Limb (tissue), 2 donors: Measurements from ENCODE around the gene RXRB.
"Not testable (repeated sequence)": the region's sequence is repeated elsewhere in the genome, so short reads cannot be mapped to it uniquely, and the experiment has no call there.

ENCODE experiments used
- DNase-seq, 2 donors: peaks; one replicate each; pipeline ENCODE4 v3.0.0-alpha.2; 2016; ENCODE audit errors: extremely low spot score in 2 of 2

RXRB gene

DNA sequence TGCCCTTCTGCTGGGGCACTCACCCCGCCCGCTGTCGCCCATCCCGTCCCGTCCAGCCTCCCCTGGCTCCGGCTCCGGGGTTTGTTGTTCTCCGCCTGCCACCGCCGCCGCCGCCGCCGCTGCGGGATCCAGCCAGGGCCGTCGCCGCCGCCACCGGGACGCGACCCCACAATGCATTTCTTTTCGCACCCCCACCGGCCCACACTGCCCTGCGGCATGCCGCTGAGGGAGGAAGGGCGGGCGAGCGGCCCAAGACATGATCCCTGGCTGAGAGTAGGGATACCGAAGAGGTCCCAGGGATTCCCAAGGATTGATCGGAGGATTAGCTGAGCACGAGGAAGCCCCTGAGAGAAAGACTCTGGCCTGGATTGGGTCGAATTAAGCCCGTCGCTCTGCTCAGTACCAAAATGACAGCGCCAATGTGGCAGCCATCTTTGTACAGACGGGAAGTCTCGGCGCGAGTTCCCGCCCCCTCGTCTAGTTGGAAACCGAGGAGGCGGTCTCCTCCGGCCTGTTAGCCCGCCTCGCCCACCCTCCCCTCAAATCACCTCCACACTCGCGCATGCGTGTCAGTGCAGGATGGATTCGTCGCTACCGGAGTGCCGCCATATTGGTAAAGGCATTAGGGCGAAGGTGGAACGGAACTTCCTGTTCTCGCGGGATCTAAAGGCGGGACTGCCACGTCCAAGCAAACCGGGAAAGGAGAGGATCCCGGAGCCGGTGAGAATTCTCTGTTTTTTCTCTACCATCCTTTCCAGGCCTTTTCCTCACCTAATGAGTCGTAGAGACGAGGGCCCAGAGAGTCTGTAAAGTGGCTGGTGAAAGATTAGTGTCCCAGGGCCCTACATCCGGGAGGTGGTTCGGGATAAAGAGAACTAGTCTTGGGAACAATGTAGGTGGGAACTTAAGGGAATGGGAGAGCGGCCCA lies at the start of gene RXRB, which contains the start of gene SLC39A7:
RXRB (minus strand) TSS at position 447 of the 928 bp plus-strand sequence; CDS start at position 258, 189 bp downstream.
SLC39A7 (plus strand) TSS at position 649 of the 928 bp plus-strand sequence. CDS start 379 bp downstream, outside the sequence.
- peak; percentile 99 for DNase-seq

DNA sequence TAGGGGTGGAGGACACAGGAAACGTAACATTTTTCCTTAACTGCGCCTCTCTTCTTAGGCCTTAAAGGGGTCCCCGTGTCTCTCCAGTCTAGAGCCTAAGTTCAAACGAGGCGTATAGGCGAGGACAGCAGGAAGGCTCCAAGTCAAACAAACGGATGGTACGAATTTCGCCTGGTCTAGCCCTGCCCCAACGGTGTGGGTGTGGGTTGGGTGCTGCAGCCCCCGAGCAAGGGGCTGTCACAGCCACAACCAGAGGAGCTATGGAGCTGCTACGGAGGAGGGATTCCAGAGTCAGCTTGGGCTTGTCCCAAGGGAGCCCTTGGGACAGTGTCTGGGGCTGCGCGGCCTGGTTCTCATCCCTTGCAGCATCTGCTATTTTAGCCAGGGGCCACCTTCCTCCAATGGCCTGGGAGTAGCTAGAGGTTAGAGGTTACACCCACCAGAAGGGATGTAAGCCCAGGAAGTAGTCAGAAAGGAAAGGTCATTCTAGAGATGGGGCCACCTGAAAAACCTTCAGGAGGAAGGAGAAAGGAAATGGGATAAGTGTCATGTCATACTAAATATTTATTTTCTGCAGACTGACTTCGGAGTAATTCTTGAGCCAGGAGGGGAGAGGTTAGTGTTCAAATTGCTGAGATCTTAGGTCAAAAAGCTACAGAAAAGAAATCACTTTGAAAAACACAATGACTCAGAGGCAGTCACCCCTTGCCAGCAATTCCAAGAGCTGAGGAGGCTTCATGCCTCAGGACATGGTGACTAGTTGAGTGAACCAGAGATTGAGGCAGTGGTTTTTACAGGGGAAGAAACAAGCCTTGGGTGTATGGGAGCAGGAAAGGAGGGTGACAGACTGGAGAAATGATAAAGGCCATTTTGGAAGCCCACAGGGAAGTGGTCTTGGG lies 49.5 kb upstream of the RXRB start:
- no peak for DNase-seq

- DNase-seq = peak; percentile 93 to 99
Observed at GRCh38 chr6:33248932-33249731, 48.7 kb upstream of the RXRB start.

GRCh38 chr6:33248643-33248931 lies 48.1 kb upstream of the RXRB start:
- DNase-seq = no peak

DNA sequence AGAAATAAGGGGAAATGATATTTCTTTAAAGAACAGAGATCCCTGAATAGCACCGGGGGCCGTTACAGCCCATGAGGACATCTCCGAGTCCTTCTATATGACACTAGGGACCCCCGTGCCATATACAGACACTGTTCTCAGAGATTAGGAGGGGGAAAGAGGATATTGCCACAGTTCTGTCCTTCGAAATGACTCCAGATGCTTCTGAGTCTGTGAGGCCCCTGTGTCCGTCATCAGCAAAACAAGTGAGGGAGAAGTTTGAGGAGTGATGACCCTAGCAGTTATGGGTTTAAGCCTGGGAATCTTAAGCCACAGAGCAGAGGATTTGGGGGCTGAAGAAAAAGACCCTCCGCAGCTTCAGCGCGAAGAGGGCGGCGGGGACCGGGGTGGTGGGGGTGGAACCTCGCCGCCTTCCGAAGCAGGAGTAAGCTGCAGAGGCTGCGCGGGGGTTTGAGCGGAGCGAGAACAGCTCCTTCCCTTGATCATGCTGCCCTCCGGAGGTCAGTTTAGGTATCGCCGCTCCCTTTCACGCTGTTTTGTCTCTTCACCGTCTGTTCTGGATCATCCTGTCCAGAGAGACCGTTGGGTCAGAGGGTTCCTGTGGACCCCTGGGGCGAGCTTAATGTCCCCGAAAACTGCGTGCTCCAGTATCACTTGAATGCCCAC lies 47.6 kb upstream of the RXRB start:
- DNase-seq = peak; percentile 91 to 94

- DNase-seq = no peak
Observed at GRCh38 chr6:33243476-33243875, 43.0 kb upstream of the RXRB start.

- no peak for DNase-seq
Observed at GRCh38 chr6:33241968-33242367, 41.5 kb upstream of the RXRB start.

DNA sequence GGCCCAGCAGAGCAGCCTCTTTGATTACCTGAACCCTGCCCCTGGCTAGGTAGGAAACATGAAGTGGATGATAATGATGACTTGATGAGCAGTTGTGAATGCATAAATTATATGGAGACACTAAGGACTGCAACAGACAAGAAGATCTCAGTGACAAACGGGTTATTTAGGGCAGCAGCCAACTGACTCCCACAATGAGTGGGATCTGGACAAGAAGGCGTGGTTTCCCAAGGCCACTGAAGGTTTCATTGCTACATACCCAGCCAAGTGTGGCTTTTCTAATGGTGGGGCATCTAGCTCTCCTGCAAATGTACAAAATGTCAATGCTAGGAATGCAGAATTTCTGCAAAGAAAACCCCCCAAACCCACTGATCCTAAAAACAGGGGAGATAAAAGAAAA lies 37.3 kb upstream of the RXRB start:
- DNase-seq = no peak

- no peak for DNase-seq
Observed at GRCh38 chr6:33236852-33237251, 36.4 kb upstream of the RXRB start.

- DNase-seq = no peak
Observed at GRCh38 chr6:33236328-33236727, 35.9 kb upstream of the RXRB start.

GRCh38 chr6:33235221-33235634 lies 34.8 kb upstream of the RXRB start:
- no peak for DNase-seq

DNA sequence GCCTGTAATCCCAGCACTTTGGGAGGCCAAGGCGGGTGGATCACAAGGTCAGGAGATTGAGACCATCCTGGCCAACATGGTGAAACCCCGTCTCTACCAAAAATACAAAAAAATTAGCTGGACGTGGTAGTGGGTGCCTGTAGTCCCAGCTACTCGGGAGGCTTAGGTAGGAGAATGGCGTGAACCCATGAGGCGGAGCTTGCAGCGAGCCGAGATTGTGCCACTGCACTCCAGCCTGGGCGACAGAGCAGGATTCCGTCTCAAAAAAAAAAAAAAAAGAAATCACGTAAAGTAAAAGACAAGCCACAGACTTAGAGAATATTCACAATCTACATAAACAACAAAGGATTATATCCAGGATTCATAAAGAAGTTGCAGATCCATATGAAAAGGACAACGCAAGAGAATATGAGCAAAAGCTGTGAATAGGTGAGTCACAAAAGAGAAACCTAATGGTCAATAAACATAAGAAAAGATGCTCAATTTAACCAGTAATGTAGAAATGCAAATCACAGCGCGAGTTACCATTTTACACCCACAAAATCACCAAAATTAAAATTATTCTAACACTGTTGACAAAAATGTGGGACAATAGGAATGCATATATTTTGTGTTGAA lies 26.1 kb upstream of the RXRB start:
- DNase-seq = not testable (repeated sequence)

- DNase-seq = no peak
Observed at GRCh38 chr6:33217681-33218080, 17.2 kb upstream of the RXRB start.

DNA sequence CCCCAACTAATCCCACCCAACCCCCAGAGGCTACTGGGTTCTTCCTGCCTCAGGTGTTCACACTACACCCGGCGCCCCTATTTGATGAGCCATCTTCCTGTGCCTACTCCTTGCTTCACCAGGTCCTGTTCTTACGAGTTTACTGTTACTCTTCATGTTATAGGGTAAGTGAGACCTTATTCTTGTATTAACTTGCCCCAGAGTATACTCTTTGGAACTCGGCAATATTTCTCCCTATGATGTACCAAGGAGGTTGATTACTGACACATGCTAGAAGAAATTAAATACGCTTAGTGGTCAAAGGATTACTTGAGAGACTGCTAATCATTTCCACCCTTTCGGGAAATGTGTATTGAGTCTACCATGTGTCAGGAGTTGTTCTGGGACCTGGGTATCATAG lies 16.8 kb upstream of the RXRB start:
- DNase-seq = no peak

DNA sequence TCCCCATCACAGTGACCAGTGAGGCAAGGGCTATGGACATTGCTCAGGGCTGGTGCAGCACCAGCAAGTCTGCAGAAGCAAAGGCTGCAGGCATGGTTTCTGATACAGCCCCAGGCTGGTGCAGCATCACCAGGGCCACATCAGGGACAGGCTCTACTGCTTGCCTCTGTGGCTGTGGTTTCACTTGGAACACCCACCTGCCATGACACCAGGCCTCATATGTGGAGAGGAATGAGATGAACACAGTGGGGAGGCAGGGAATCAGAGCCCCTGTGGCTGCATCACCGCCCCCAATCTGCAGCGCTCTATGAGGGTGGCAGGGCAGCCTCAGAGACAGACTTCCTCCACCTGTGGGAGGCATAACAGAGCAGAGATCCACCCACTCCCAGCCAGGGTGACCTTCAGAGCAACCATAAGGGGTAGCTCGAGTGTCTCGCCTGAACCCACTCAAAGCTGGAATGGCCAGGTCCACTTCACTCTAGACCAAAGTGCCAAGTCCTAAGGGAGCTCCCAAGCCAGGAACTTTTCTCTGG lies 15.7 kb upstream of the RXRB start:
- DNase-seq = no peak

DNA sequence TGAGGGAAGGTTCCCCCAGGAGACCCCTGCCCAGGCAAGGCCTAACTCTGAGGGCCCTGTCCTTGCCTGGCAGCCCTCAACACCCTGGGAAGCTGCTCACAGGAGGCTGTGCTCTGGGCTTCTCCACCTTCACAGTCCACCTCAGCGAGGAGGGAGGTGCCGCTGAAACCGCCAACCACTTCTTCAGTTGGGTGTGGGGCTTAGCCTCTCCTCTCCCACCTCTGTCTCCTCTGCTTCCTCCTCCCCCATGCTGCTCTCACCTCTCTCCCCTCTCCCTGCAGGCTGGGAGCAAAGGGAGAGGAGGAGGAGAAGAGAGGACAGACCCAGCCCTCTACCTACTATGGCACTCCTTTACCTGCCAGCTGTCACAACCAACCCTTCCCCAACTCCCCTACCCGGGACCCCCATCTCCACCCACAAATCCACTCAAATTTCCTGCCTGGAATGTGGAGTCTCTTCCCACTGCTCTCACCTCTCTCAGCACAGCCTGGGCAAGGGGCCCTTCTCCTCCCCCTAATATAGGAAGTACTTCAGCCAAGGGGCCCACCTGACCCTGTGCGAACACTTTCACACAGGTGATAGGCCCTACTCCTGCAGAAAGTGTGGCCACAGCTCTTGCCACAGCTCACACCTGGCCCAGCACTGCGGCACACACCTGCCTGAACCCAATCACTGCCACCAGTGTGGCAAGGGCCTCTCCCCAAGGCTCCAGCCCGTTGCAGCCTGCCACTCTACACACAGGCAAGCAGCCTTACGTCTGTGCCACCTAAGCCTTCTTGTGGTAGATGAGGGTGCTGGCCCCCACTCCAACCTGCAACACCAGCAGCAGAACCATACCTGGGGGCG lies 15.0 kb upstream of the RXRB start:
- no peak for DNase-seq

DNA sequence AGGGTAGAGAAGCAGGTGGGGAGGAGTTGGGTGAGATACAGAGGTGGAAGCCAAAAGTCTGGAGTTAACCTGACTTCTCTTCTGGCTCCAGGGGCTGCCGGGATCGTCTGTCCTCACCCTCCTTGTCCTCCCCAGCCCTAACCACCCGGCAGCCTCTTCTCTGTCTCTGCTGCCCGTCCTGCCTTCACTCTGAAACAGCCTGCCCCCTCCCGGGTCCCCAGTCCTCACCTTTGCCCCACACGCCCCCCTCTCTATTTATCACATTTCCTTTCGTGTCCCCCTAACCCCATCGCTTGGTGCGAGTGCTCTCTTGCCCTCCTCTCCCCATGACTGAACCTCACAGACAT lies 13.5 kb upstream of the RXRB start:
- DNase-seq = no peak

DNA sequence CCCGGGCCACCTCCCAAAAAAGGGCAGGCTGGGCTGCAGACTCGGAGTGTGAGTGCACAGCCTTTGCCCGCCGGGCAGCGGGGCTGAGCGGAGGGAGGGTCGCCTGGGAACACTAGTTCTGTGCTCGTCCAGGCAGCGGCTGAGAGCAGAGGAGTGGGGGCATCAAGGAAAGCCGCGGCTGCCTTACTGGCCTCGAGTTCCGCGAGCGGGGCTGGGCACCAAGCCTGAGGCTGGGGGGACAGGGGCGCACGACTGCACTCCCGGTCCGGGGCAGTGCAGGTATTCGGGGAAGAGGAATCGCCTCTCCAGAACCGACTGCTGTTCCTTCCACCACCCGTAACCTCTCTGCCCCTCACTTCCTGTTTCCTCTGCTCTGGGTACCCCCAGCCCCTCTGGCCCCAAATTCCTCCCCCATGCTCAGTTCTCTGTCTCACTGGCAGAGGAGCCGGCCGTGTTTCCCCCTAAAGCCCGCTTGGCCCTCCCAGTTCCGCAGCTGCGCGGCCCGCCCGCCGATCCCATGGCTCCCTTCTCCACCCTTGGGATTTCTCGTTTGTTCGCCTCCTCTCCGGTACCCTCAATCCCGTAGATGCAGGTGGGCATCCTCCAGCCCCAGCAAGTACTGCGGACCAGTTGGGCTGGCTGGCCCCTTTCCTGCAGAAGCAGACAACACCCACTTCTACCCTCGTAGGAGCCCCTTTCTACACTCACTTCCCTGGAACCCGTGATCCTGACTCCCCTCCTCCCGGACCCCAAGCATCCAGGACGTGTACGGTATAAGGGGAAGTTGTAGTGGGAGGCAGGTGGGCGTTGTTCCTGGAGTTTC lies 12.9 kb upstream of the RXRB start:
- DNase-seq = peak; percentile 19 to 71

DNA sequence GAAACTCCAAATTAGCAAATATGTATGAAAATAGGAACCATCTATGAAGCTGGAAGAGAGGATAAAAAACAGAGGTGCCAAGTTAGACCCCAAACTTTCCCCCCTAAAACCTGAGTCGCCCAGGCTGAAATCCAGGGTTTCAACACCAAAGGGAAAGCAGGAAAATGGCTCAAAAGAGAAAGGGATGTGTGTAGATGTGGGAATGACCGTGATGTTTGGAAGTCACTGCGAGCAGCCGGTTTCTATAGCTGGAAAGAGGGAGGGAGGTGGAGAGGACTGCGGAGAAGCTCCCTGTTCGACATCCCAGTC lies 12.3 kb upstream of the RXRB start:
- no peak for DNase-seq
